ENCODE results near the gene EGFR. TPM values are rescaled to one million over a fixed set of nuclear protein-coding genes. Genes with fewer than 3 reads are reported as not detected.

The EGFR gene
- polyA plus RNA-seq, 1 of the 3 experiments (the other 2 are of a cell fraction), result 37.6 TPM

- 59% methylated on average over 9 of the region's 9 CpGs for WGBS (ENCODE audit: low lambda C conversion rate)
- Histone ChIP-seq H3K4me2 (peak overlapping the region; percentile 42), H3K27ac (ENCODE audit: low read depth in 2 of 2, low read length in 1 of 2) (peak overlapping the region; percentile 46 to 67), H3K9ac (no peak overlapping the region), H3K36me3 (replicated peaks in 1 of 2; ENCODE audit: control insufficient read depth in 1 of 2, insufficient read depth in 2 of 2, low read length in 1 of 2) (peaks cover 0 to 12% of the 10 kb centered on the region in 2 experiments), H3K4me3 (ENCODE audit: low read depth in 2 of 2, low read length in 1 of 2) (no peak overlapping the region), H3K9me2 (no peaks in the 10 kb centered on the region), H3K79me2 (ENCODE audit: insufficient read depth) (peaks cover 97% of the 10 kb centered on the region), H2AFZ (ENCODE audit: low read depth) (no peak overlapping the region), H3F3A (replicated peaks; ENCODE audit: insufficient read depth) (peaks cover 20% of the 10 kb centered on the region), H3K4me1 (ENCODE audit: control insufficient read depth in 1 of 2, insufficient read depth in 2 of 2, low read depth in 1 of 2, low read length in 1 of 2) (peaks cover 43 to 49% of the 10 kb centered on the region in 2 experiments), H3K27me3 (ENCODE audit: insufficient read depth) (no peaks in the 10 kb centered on the region), H3K9me3 (no peaks in the 10 kb centered on the region), H4K20me1 (ENCODE audit: insufficient read depth) (peaks cover 50% of the 10 kb centered on the region)
- ChIA-PET CTCF (interaction anchor here (0.9 to 1.5 kb wide), 5 partner anchors 22 to 337 kb away, joined by 3 to 7 read pairs (median 3); no protein-coding TSS in a partner anchor), POLR2A (no interaction called here)
- DNase-seq, result no peak
- no peak for TF ChIP-seq JUND (IDR thresholded peaks at IDR 0.05)
- no peak for TF ChIP-seq NFIC (IDR thresholded peaks at IDR 0.05; ENCODE audit: borderline replicate concordance)
- no peak for TF ChIP-seq MEF2A (IDR thresholded peaks at IDR 0.05; ENCODE audit: borderline replicate concordance, low read depth)
- TF ChIP-seq EP300 (IDR thresholded peaks at IDR 0.05; ENCODE audit: borderline replicate concordance in 1 of 2, low read depth in 1 of 2, low read length in 1 of 2), result no peak; a peak in 1 of 4 replicates
- 0 out of 2 replicates have a peak, but pooled peaks have one; percentile 22 for TF ChIP-seq RXRA (IDR thresholded peaks at IDR 0.05; ENCODE audit: borderline replicate concordance, low read depth)
- TF ChIP-seq GATA2 (CRISPR knock-in tag; IDR thresholded peaks at IDR 0.05), result no peak
- no peak for TF ChIP-seq SIN3A (IDR thresholded peaks at IDR 0.05; ENCODE audit: borderline replicate concordance, low read depth, low read length)
- TF ChIP-seq, protein P1, sequence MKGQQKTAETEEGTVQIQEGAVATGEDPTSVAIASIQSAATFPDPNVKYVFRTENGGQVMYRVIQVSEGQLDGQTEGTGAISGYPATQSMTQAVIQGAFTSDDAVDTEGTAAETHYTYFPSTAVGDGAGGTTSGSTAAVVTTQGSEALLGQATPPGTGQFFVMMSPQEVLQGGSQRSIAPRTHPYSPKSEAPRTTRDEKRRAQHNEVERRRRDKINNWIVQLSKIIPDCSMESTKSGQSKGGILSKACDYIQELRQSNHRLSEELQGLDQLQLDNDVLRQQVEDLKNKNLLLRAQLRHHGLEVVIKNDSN (IDR thresholded peaks at IDR 0.05; ENCODE audit: borderline replicate concordance, low read depth), result no peak
- no peak for TF ChIP-seq MAX (IDR thresholded peaks at IDR 0.05; ENCODE audit: low read depth)
- TF ChIP-seq IRF3 (IDR thresholded peaks at IDR 0.05; ENCODE audit: low read depth, low read length), result no peak
- TF ChIP-seq USF2 (IDR thresholded peaks at IDR 0.05; ENCODE audit: borderline replicate concordance, low read depth, low read length), result no peak
- no peak for TF ChIP-seq GABPA (IDR thresholded peaks at IDR 0.05; ENCODE audit: low read depth)
- TF ChIP-seq TEAD4 (IDR thresholded peaks at IDR 0.05; ENCODE audit: borderline replicate concordance, insufficient read depth), result 0 out of 2 replicates have a peak, but pooled peaks have one; percentile 30
- TF ChIP-seq, protein P2, sequence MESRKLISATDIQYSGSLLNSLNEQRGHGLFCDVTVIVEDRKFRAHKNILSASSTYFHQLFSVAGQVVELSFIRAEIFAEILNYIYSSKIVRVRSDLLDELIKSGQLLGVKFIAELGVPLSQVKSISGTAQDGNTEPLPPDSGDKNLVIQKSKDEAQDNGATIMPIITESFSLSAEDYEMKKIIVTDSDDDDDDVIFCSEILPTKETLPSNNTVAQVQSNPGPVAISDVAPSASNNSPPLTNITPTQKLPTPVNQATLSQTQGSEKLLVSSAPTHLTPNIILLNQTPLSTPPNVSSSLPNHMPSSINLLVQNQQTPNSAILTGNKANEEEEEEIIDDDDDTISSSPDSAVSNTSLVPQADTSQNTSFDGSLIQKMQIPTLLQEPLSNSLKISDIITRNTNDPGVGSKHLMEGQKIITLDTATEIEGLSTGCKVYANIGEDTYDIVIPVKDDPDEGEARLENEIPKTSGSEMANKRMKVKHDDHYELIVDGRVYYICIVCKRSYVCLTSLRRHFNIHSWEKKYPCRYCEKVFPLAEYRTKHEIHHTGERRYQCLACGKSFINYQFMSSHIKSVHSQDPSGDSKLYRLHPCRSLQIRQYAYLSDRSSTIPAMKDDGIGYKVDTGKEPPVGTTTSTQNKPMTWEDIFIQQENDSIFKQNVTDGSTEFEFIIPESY (IDR thresholded peaks at IDR 0.05; ENCODE audit: borderline replicate concordance, low read depth), result no peak
- TF ChIP-seq, protein P3, sequence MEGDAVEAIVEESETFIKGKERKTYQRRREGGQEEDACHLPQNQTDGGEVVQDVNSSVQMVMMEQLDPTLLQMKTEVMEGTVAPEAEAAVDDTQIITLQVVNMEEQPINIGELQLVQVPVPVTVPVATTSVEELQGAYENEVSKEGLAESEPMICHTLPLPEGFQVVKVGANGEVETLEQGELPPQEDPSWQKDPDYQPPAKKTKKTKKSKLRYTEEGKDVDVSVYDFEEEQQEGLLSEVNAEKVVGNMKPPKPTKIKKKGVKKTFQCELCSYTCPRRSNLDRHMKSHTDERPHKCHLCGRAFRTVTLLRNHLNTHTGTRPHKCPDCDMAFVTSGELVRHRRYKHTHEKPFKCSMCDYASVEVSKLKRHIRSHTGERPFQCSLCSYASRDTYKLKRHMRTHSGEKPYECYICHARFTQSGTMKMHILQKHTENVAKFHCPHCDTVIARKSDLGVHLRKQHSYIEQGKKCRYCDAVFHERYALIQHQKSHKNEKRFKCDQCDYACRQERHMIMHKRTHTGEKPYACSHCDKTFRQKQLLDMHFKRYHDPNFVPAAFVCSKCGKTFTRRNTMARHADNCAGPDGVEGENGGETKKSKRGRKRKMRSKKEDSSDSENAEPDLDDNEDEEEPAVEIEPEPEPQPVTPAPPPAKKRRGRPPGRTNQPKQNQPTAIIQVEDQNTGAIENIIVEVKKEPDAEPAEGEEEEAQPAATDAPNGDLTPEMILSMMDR (IDR thresholded peaks at IDR 0.05), result no peak
- TF ChIP-seq SMC3 (IDR thresholded peaks at IDR 0.05; ENCODE audit: low read depth, low read length), result no peak
- no peak for TF ChIP-seq NRF1 (IDR thresholded peaks at IDR 0.05; ENCODE audit: low read depth, low read length)
- 0 out of 2 replicates have a peak, but pooled peaks have one; percentile 22 for TF ChIP-seq YY1 (IDR thresholded peaks at IDR 0.05; ENCODE audit: low read depth)
- peak; percentile 53; the same call in 1 of the 2 replicates for TF ChIP-seq PBX3 (IDR thresholded peaks at IDR 0.05)
- no peak for TF ChIP-seq RAD21 (IDR thresholded peaks at IDR 0.05; ENCODE audit: low read length)
- no peak for TF ChIP-seq RFX5 (IDR thresholded peaks at IDR 0.05; ENCODE audit: low read length)
- TF ChIP-seq RCOR1 (IDR thresholded peaks at IDR 0.05; ENCODE audit: low read length), result no peak
- TF ChIP-seq FOXJ3 (CRISPR knock-in tag; IDR thresholded peaks at IDR 0.05), result no peak
- no peak for TF ChIP-seq FOSL2 (IDR thresholded peaks at IDR 0.05; ENCODE audit: borderline replicate concordance, low read depth)
- no peak for TF ChIP-seq MXI1 (IDR thresholded peaks at IDR 0.05; ENCODE audit: low read depth, low read length)
- no peak for TF ChIP-seq EZH2phosphoT487 (IDR thresholded peaks at IDR 0.05; ENCODE audit: borderline replicate concordance, low read depth)
- no peak for TF ChIP-seq TAF1 (IDR thresholded peaks at IDR 0.05; ENCODE audit: borderline replicate concordance, low read depth, low read length)
Observed at GRCh38 chr7:55110993-55111361, 92.2 kb downstream of the EGFR start.

All from SK-N-SH (cell line).